GM19438 (cell line): ENCODE measurements around the gene CIAO3.
A peak's percentile ranks its signal among the peaks of the same experiment; 100 is the strongest.
"Not testable (repeated sequence)": the region's sequence is repeated elsewhere in the genome, so short reads cannot be mapped to it uniquely, and the experiment has no call there.

Source experiments
- ATAC-seq: cut with Tn5 transposase; IDR thresholded peaks from one replicate; pipeline ENCODE4 v1.9.1; 2021; ENCODE audit warnings: low read depth; ENCODE audit not compliant: unreplicated experiment

The CIAO3 gene

DNA sequence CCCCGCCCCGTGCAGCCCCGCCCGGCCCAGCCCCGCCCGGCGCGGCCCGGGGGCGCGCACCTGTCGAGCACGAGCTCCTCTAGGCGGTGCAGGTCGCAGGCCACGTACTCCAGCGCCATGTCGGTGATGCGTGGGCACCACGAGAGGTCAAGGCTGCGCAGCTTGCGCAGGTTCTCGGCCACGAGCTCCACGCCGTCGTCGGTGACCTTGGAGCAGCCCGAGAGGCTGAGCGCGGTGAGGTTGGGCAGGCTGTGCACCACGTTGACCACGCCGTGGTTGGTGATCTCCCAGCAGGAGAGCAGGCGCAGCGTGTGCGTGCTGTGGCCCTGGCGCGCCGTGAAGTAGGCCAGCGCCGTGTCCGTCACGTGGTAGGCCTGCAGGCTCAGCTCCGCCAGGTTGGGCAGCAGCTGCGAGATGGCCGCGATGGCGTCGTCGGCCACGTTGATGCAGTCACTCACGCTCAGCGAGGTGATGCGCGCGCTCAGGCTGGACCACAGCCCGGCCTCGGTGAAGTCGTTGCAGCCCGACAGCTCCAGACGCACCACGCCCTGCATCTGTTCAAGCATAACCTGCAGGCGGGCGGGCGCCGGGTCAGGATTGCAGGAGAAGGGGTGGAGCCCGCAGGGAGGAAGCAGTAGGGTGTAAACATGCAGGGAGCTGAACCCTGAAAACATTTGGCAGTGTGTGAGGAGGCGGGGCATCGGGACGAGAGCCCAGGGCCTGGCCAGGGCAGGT, 45.3 kb downstream of the CIAO3 start:
- ATAC-seq, result no peak

GRCh38 chr16:694863-695354, 45.9 kb downstream of the CIAO3 start:
- no peak for ATAC-seq

- ATAC-seq, result no peak
Observed at GRCh38 chr16:694187-694862, 46.5 kb downstream of the CIAO3 start.

DNA sequence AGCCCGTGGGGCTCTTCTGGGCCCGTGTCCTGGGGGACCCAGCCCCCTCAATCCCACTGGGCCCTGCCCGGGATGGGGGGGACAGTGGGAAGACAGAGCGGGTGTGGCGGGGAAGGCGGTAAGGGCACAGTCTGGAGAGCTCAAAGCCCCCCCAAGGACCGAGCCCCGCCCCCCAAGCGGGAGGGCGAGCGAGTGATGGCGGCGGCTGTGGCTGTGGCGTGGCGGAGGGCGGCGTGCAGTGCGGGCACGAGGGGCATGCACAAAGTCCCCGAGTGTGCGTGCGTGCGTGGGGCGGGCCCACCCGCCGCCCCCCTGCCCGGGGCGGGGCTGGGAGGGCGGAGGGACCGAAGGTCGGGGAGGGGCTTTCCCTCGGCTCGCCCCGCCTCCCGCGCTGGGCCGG, 47.0 kb downstream of the CIAO3 start:
- no peak for ATAC-seq

- no peak for ATAC-seq
Observed at GRCh38 chr16:693364-693763, 47.4 kb downstream of the CIAO3 start.

GRCh38 chr16:692356-693108, 48.3 kb downstream of the CIAO3 start:
- no peak for ATAC-seq

GRCh38 chr16:691242-691641, 49.6 kb downstream of the CIAO3 start:
- not testable (repeated sequence) for ATAC-seq

DNA sequence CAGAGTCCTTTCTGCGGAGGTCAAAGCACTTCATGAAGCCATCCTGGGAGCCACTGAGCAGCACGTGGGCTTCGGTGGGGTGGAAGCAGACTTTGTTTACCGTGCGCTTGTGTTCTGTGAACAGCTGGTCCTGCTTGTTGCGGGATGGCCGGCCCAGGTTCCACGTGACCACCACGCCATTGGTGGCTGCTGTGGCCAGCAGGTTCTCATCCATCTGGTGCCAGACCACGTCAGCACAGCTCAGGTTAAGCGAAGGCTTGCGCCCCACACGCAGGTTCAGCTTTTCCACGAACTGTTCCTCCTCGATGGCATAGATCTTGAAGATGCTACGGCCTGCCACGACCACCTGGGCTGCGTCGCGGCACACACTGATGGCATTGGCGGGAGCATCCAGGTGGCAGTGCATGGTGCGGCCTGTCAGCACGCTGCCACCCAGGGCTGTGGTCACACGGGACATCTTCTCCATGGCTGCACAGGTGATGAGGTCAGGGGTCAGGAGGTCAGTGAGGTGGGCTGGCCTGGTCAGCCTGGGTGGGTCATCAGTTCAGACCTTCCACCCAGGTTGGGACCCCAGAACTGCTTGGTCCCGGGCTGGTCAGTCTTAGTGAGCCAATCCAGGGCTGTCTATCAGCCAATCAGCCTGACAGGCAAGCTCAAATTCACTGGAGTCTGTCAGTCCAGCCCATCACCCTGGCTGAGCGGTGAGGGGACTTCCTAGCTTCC, 51.5 kb downstream of the CIAO3 start:
- no peak for ATAC-seq

DNA sequence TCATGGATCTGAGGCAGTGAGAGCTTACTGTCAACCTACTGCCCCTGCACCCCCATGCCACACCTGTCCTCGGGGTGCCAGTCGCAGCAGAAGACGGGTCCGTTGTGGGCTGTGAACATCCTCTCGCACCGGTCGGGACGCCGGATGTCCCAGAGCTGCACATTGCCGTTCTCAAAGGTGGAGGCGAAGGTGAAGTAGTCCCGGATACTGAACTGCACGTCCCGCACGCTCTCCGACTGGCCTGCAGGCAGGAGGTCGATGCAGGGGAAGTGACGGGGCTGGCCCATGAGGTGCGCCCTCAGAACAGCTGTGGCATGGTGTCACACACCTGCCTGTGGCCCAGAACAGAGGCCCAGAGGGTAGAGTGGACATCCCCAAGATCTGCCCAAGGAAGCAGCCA, 53.3 kb downstream of the CIAO3 start:
- no peak for ATAC-seq

- ATAC-seq, result no peak
Observed at GRCh38 chr16:686459-687260, 54.1 kb downstream of the CIAO3 start.

- no peak for ATAC-seq
Observed at GRCh38 chr16:685967-686366, 54.8 kb downstream of the CIAO3 start.

DNA sequence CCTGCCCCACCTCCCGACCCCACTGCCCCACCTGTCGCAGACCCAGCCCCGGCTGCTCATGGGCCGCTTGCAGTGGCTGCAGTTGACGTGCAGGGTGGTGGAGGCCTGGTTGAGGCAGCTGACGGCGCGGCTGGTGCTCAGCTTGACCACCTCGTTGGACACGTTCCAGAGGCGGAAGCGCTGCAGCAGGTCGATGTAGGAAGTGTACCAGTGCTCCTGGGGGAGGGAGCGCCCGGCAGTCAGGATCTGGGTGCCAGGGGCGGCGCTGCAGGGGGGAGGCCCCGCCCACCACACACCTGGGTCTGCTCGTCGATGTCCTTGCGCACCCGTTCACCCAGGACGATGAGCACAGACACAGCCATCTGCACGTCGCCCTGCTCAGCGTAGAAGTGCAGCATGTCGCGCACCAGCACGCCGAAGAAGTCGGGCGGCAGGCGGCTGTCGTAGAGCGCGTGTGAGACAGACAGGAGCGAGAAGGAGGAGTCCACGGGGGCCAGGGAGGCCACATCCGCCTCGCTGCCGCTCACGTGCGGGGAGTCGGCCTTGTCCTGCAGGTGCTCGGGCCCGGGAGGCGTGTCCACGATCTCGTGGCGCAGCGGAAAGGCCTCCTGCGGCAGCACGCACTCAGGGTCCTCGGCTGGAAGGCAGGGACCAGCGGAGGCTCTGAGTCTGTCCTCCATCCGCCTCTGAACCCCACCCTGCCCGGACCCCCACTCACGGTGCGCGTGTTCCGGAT, 55.7 kb downstream of the CIAO3 start:
- no peak for ATAC-seq

- peak; percentile 60 for ATAC-seq
Observed at GRCh38 chr16:684071-684794, 56.6 kb downstream of the CIAO3 start, which contains the start of gene JMJD8. JMJD8 (minus strand) TSS chr16:684334; CDS start chr16:684319, 15 bp downstream.

DNA sequence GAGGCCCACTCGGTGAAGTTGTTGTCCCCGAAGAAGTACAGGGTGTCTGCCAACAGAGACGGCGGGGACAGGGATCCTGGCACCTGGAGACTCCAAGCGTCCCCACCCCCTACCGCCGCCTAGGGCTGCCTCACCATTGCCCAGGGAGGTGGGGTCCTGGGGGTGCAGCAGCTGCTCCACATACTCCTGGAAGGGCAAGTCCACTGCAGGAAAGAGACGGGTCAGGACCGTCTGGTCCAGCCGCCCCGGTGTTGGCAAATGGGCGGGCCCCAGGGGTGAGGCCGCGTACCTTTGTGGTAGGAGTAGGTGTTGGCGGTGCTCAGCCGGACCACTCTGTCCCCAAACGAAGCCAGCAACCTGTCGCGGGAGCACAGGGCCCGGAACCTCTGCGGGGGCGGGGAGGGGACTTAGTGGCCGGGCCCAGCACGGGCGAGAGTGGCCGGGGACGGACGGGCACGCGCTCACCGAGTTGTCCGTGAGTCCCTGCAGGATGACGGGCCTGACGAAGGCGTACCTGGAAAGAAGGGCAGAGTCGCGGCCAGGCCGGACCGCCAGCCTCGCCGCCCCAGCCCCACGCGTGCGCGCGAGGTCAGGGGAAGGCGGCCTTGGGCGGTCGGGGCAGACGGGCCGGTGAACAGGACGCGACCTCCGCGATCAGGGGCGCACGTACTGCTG, 57.3 kb downstream of the CIAO3 start:
- ATAC-seq, result no peak

DNA sequence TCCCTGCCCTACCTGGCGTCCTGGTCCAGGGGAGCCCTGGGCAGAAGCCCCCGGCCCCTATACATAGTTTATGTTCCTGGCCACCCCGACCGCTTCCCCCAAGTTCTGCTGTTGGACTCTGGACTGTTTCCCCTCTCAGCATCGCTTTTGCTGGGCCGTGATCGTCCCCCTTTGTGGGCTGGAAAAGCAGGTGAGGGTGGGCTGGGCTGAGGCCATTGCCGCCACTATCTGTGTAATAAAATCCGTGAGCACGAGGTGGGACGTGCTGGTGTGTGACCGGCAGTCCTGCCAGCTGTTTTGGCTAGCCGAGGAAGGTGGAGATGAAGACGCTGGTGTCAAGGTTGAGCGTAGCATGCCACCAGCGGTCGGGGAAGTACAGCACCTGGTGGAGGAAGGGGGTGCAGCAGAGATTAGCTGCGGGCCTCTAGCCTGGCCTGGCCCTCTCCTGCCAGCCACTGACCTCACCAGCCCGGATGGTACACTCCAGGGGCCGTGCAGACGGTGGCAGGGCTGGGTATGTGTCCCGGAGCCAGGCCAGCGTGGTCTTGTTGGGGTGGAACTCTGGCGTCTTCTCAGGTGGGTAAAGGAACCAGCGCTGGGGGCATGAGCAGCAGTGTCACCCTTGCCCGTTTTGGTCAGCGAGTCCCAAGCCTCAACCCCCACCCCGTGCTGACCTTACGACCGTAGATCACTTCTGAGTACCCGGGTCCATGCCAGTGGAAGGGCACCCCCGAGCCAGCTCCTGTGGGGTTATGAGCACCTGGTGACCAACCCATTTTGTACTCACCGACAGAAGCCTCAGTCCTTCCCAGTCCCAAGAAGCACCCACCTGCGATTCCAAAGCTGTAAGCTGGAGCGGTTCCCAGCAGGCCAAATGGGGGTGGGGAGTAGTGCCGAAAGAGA, 58.1 kb downstream of the CIAO3 start:
- no peak for ATAC-seq

GRCh38 chr16:681746-682427, 58.9 kb downstream of the CIAO3 start:
- ATAC-seq, result no peak
